Prostate gland (tissue), 2 donors: ENCODE data around the gene KLK7. TPM values are rescaled to one million over a fixed set of nuclear protein-coding genes. Genes with fewer than 3 reads are reported as not detected.

Experiments
- DNase-seq: peaks from one replicate; pipeline ENCODE4 v3.0.0-alpha.2; 2019; ENCODE audit warnings: low spot score
- H3K27ac ChIP-seq, 2 donors: fragments of 200-600 bp; sonication (generic); 2 replicates each; pipeline ENCODE4 v1.5.1; 2017 to 2019
- H3K27me3 ChIP-seq: fragments of 200-600 bp; sonication (generic); replicated peaks from 2 replicates; pipeline ENCODE4 v1.5.1; 2019; ENCODE audit not compliant: insufficient read depth
- H3K36me3 ChIP-seq, 2 donors: fragments of 200-600 bp; sonication (generic); 1 replicate in 1 of 2; 2 replicates in 1 of 2; pipeline versions ENCODE4 v1.5.1 to v1.8.1; 2017 to 2019
- H3K4me1 ChIP-seq: fragments of 200-600 bp; sonication (generic); replicated peaks from 2 replicates; pipeline ENCODE4 v1.5.1; 2019
- H3K4me3 ChIP-seq, 2 donors: fragments of 200-600 bp; sonication (generic); 2 replicates each; pipeline ENCODE4 v1.5.1; 2017 to 2019
- H3K9me3 ChIP-seq: fragments of 200-600 bp; sonication (generic); 2 replicates; pipeline ENCODE4 v1.5.1; 2017
- CTCF ChIP-seq, 4 experiments: fragments of 200-600 bp in 2 of 4; fragments of 450-650 bp in 2 of 4; sonication (generic) in 2 of 4; IDR thresholded peaks; 1 replicate in 3 of 4; 2 replicates in 1 of 4; pipeline ENCODE4 v1.5.1; 2016 to 2019; ENCODE audit warnings: antibody characterized with exemption in 4 of 4, mild to moderate bottlenecking in 2 of 4, moderate library complexity in 2 of 4
- POLR2A ChIP-seq: fragments of 450-650 bp; IDR thresholded peaks from one replicate; pipeline ENCODE4 v1.6.1; 2016; ENCODE audit warnings: antibody characterized with exemption, mild to moderate bottlenecking
- POLR2AphosphoS5 ChIP-seq: sonication (generic); formaldehyde crosslinking; IDR thresholded peaks from one replicate; pipeline ENCODE4 v1.6.1; 2017; ENCODE audit warnings: antibody characterized with exemption
- WGBS: methylation state at CpG from one replicate; pipeline ENCODE4 v1.1.5; 2018; 5-methylcytosine and 5-hydroxymethylcytosine counted together
- intact Hi-C: fragments of 100-400 bp; cut with DNase I; formaldehyde crosslinking; loops from one replicate; pipeline ENCODE4 v1.14.2; 2022
- total RNA-seq, 2 donors: library from RNA; depleted of rRNA; stranded (reverse); fragments of >200 nt; gene quantifications; one replicate each; pipeline ENCODE4 v1.1.0, GENCODE V29; 2016

The KLK7 gene
- total RNA-seq, 2 donors from 2014 or later: 0.68 to 1.2 TPM

GRCh38 chr19:51006406-51006805 is 22.7 kb upstream of the KLK7 start:
- TF ChIP-seq CTCF (IDR thresholded peaks at IDR 0.05): no peak
- no peak for TF ChIP-seq POLR2AphosphoS5
- TF ChIP-seq POLR2A: no peak
- Histone ChIP-seq H3K4me1 (no peaks in the 10 kb centered on the region), H3K27ac (no peak overlapping the region), H3K36me3 (no peaks in the 10 kb centered on the region), H3K27me3 (peaks cover 15% of the 10 kb centered on the region), H3K4me3 (no peak overlapping the region), H3K9me3 (no peaks in the 10 kb centered on the region)
- no peak for DNase-seq
- WGBS: 18% methylated on average over 8 of the region's 8 CpGs
- intact Hi-C loops: no loop called here

GRCh38 chr19:51005248-51005647 is 21.5 kb upstream of the KLK7 start:
- no peaks in the 10 kb centered on the region for H3K9me3 ChIP-seq
- TF ChIP-seq POLR2A (no peak), POLR2AphosphoS5 (no peak), CTCF (IDR thresholded peaks at IDR 0.05) (no peak)
- no peak overlapping the region for H3K27ac ChIP-seq
- peaks cover 17% of the 10 kb centered on the region for H3K27me3 ChIP-seq
- intact Hi-C loops: no loop called here
- H3K36me3 ChIP-seq: no peaks in the 10 kb centered on the region
- WGBS: 86% methylated on average over 1 of the region's 1 CpG
- DNase-seq: no peak
- no peak overlapping the region for H3K4me3 ChIP-seq
- H3K4me1 ChIP-seq: no peaks in the 10 kb centered on the region

- H3K4me1 ChIP-seq: no peaks in the 10 kb centered on the region
- H3K27me3 ChIP-seq: peaks cover 18% of the 10 kb centered on the region
- no peaks in the 10 kb centered on the region for H3K36me3 ChIP-seq
- TF ChIP-seq POLR2A (no peak), POLR2AphosphoS5 (no peak), CTCF (IDR thresholded peaks at IDR 0.05) (no peak)
- 88% methylated on average over 7 of the region's 7 CpGs for WGBS
- H3K9me3 ChIP-seq: no peaks in the 10 kb centered on the region
- intact Hi-C loops: no loop called here
- no peak overlapping the region for H3K4me3 ChIP-seq
- H3K27ac ChIP-seq: no peak overlapping the region
- no peak for DNase-seq
Measured at GRCh38 chr19:51003316-51003715, 19.6 kb upstream of the KLK7 start.

- no peak overlapping the region for H3K27ac ChIP-seq
- DNase-seq: no peak
- WGBS: 67% methylated on average over 42 of the region's 42 CpGs
- intact Hi-C loops: no loop called here
- H3K36me3 ChIP-seq: no peaks in the 10 kb centered on the region
- no peaks in the 10 kb centered on the region for H3K9me3 ChIP-seq
- no peak overlapping the region for H3K4me3 ChIP-seq
- H3K4me1 ChIP-seq: no peaks in the 10 kb centered on the region
- TF ChIP-seq POLR2A (no peak), CTCF (IDR thresholded peaks at IDR 0.05) (no peak), POLR2AphosphoS5 (no peak)
- H3K27me3 ChIP-seq: peaks cover 18% of the 10 kb centered on the region
Measured at GRCh38 chr19:51002542-51003311, 19.0 kb upstream of the KLK7 start.

GRCh38 chr19:51002089-51002532 is 18.4 kb upstream of the KLK7 start:
- H3K9me3 ChIP-seq: no peaks in the 10 kb centered on the region
- peaks cover 18% of the 10 kb centered on the region for H3K27me3 ChIP-seq
- no peak overlapping the region for H3K4me3 ChIP-seq
- no peaks in the 10 kb centered on the region for H3K4me1 ChIP-seq
- intact Hi-C loops: no loop called here
- H3K27ac ChIP-seq: no peak overlapping the region
- WGBS: 31% methylated on average over 12 of the region's 12 CpGs
- no peak for DNase-seq
- no peak for TF ChIP-seq POLR2A
- TF ChIP-seq POLR2AphosphoS5: no peak
- TF ChIP-seq CTCF (IDR thresholded peaks at IDR 0.05): no peak
- no peaks in the 10 kb centered on the region for H3K36me3 ChIP-seq
